IMR-90 (cell line): ENCODE data around the gene WNT9B.

Source experiments
- BHLHE40 ChIP-seq: fragments of 150-350 bp; IDR thresholded peaks from 2 replicates; pipeline ENCODE4 v1.6.1; 2016; ENCODE audit warnings: mild to moderate bottlenecking, low read depth, low read length
- MAFK ChIP-seq: IDR thresholded peaks from 2 replicates; pipeline ENCODE4 v1.6.1; 2012; ENCODE audit warnings: low read depth, low read length, improper control_type of control experiment
- MAZ ChIP-seq: IDR thresholded peaks from 2 replicates; pipeline ENCODE4 v1.6.1; 2012; ENCODE audit warnings: low read depth, mild to moderate bottlenecking, low read length, improper control_type of control experiment, moderate library complexity, borderline replicate concordance
- RFX5 ChIP-seq: IDR thresholded peaks from 2 replicates; pipeline ENCODE4 v1.8.0; 2012; ENCODE audit warnings: low read depth, mild to moderate bottlenecking, low read length, moderate library complexity

DNA sequence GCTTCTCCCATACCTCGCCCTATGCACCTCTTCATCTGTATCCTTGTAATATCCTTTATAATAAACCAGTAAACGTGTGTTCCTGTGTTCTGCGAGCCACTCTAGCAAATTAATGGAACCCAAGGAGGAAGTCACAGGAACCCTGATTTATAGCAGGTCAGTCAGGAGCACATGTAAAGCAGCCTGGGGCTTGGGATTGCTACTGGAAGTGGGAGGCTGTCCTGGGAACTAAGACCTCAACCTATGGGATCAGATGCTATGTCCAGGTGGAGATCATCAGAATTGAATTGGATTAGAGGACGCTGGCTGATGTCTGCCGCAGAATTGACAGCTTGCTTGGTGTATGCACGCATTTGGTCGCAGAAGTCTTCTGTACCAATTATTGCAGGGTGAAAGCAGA lies 48.6 kb upstream of the WNT9B start:
- TF ChIP-seq MAFK: no peak
- TF ChIP-seq RFX5: no peak
- TF ChIP-seq MAZ: no peak
- no peak for TF ChIP-seq BHLHE40
